Measurements from ENCODE around the gene SUPT3H. TPM values are rescaled to one million over a fixed set of nuclear protein-coding genes. Genes with fewer than 3 reads are reported as not detected.

The SUPT3H gene
- total RNA-seq, 1 experiment from 2014 or later: 3.6 TPM

DNA sequence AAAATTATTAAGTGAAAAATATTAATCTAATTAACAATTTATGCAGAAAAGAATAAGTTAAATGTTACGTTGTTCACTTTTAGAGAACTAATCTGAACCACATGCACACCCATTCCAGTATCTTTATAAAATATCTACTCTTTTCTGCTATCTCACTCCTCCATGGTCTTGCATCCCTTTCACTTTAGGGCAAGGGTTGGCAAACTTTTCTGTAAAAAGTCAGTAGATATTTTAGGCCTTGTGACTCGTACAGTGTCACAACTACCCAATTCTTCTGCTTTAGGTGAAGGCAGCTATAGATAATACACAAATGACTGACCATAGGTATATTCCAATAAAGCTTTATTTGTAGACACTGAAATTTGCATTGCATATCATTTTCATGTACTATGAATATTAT is 39.7 kb upstream of the SUPT3H start:
- Histone ChIP-seq H3K36me3 (ENCODE audit: low read depth, low read length) (no peaks in the 10 kb centered on the region), H3K9me2 (replicated peaks; ENCODE audit: low read length) (no peaks in the 10 kb centered on the region)
- TF ChIP-seq, protein P1, sequence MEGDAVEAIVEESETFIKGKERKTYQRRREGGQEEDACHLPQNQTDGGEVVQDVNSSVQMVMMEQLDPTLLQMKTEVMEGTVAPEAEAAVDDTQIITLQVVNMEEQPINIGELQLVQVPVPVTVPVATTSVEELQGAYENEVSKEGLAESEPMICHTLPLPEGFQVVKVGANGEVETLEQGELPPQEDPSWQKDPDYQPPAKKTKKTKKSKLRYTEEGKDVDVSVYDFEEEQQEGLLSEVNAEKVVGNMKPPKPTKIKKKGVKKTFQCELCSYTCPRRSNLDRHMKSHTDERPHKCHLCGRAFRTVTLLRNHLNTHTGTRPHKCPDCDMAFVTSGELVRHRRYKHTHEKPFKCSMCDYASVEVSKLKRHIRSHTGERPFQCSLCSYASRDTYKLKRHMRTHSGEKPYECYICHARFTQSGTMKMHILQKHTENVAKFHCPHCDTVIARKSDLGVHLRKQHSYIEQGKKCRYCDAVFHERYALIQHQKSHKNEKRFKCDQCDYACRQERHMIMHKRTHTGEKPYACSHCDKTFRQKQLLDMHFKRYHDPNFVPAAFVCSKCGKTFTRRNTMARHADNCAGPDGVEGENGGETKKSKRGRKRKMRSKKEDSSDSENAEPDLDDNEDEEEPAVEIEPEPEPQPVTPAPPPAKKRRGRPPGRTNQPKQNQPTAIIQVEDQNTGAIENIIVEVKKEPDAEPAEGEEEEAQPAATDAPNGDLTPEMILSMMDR (conservative IDR thresholded peaks at IDR 0.05; ENCODE audit: low read depth, low read length): no peak
- no peak for TF ChIP-seq EZH2 (IDR thresholded peaks at IDR 0.05; ENCODE audit: low read length, unreplicated experiment)
- TF ChIP-seq EZH2phosphoT487 (IDR thresholded peaks at IDR 0.05; ENCODE audit: borderline replicate concordance, low read length): no peak

DNA sequence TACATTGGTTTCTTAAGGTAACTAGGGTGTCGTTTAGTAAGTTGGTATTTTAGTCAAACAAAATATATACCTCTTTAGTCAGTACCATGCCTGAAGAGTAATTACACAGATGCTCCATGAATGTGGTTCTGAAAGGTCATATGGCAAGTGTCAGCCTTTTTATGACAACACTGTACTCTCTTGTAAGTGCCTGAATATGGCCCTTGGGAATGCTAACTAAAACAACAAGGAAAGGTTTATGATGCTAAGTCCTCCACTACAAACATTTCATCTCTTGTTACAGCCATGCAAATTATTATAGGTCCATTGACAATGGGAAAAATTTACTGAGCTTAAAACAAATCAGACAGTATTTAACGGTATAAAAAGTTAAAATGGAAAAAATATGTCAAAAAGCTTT is 39.0 kb upstream of the SUPT3H start:
- POLR2A ChIA-PET (ENCODE audit: unreplicated experiment): interaction anchor here (0.7 kb wide), 1 partner anchor 489 kb away, joined by 4 read pairs; no protein-coding TSS in a partner anchor

More for the DNA sequence above, 39.7 kb upstream of the SUPT3H start:
- peaks cover 32% of the 10 kb centered on the region for H3K79me2 ChIP-seq (ENCODE audit: low read length)
- H3K27ac ChIP-seq (ENCODE audit: low read length): no peak overlapping the region
- H4K20me1 ChIP-seq (ENCODE audit: low read length): no peaks in the 10 kb centered on the region
- H3K9ac ChIP-seq (ENCODE audit: low read length): no peak overlapping the region
- H3K4me1 ChIP-seq (ENCODE audit: insufficient read depth, low read length): peaks cover 29% of the 10 kb centered on the region
- no peak for ATAC-seq
- H2AFZ ChIP-seq (ENCODE audit: low read length): no peak overlapping the region
- no peak for DNase-seq
- H3K9me3 ChIP-seq (ENCODE audit: low read length): no peaks in the 10 kb centered on the region
- intact Hi-C loops (cut with micrococcal nuclease): no loop called here
- ChIA-PET CTCF (no interaction called here), POLR2A (ENCODE audit: unreplicated experiment) (no interaction called here)
- no peaks in the 10 kb centered on the region for H3F3A ChIP-seq (ENCODE audit: low read length, unreplicated experiment)
- no TSS peak for BruUV-seq (replicated peaks)
- no peak overlapping the region for H3K4me3 ChIP-seq (ENCODE audit: low read length)
- H3K4me2 ChIP-seq (ENCODE audit: low read length): no peak overlapping the region
- H3K27me3 ChIP-seq (ENCODE audit: low read length): no peaks in the 10 kb centered on the region

More for the DNA sequence above, 39.0 kb upstream of the SUPT3H start:
- Histone ChIP-seq H3K9ac (ENCODE audit: low read length) (no peak overlapping the region), H3K27me3 (ENCODE audit: low read length) (no peaks in the 10 kb centered on the region), H2AFZ (ENCODE audit: low read length) (no peak overlapping the region), H4K20me1 (ENCODE audit: low read length) (no peaks in the 10 kb centered on the region), H3K4me3 (ENCODE audit: low read length) (no peak overlapping the region), H3K9me2 (replicated peaks; ENCODE audit: low read length) (no peaks in the 10 kb centered on the region), H3F3A (ENCODE audit: low read length, unreplicated experiment) (no peaks in the 10 kb centered on the region), H3K36me3 (ENCODE audit: low read depth, low read length) (no peaks in the 10 kb centered on the region), H3K4me1 (ENCODE audit: insufficient read depth, low read length) (peaks cover 31% of the 10 kb centered on the region), H3K4me2 (ENCODE audit: low read length) (no peak overlapping the region), H3K9me3 (ENCODE audit: low read length) (no peaks in the 10 kb centered on the region), H3K79me2 (ENCODE audit: low read length) (peaks cover 27% of the 10 kb centered on the region), H3K27ac (ENCODE audit: low read length) (no peak overlapping the region)
- ATAC-seq (no peak), DNase-seq (no peak)
- no TSS peak for BruUV-seq (replicated peaks)
- intact Hi-C loops (cut with micrococcal nuclease): no loop called here
- CTCF ChIA-PET: no interaction called here
- TF ChIP-seq EZH2 (IDR thresholded peaks at IDR 0.05; ENCODE audit: low read length, unreplicated experiment): no peak
- TF ChIP-seq, protein P1 (conservative IDR thresholded peaks at IDR 0.05; ENCODE audit: low read depth, low read length): no peak
- TF ChIP-seq EZH2phosphoT487 (IDR thresholded peaks at IDR 0.05; ENCODE audit: borderline replicate concordance, low read length): no peak

All from PC-3 (cell line).